Umbilical cord (tissue), 2 donors: ENCODE results near the gene GABRR2. TPM values are rescaled to one million over a fixed set of nuclear protein-coding genes. Genes with fewer than 3 reads are reported as not detected.

Source experiments
- DNase-seq: peaks from one replicate; pipeline ENCODE4 v3.0.0-alpha.2; 2015; ENCODE audit warnings: low spot score
- total RNA-seq: library from RNA; depleted of rRNA; stranded (reverse); fragments of >200 nt; gene quantifications from one replicate; pipeline ENCODE4 v1.2.3, GENCODE V29; 2014; ENCODE audit warnings: low replicate concordance; ENCODE audit not compliant: insufficient read depth

GABRR2 gene
- total RNA-seq, 1 donor from 2014 or later, result not detected

GRCh38 chr6:89291256-89291819 lies 23.8 kb downstream of the GABRR2 start:
- DNase-seq, result no peak

DNA sequence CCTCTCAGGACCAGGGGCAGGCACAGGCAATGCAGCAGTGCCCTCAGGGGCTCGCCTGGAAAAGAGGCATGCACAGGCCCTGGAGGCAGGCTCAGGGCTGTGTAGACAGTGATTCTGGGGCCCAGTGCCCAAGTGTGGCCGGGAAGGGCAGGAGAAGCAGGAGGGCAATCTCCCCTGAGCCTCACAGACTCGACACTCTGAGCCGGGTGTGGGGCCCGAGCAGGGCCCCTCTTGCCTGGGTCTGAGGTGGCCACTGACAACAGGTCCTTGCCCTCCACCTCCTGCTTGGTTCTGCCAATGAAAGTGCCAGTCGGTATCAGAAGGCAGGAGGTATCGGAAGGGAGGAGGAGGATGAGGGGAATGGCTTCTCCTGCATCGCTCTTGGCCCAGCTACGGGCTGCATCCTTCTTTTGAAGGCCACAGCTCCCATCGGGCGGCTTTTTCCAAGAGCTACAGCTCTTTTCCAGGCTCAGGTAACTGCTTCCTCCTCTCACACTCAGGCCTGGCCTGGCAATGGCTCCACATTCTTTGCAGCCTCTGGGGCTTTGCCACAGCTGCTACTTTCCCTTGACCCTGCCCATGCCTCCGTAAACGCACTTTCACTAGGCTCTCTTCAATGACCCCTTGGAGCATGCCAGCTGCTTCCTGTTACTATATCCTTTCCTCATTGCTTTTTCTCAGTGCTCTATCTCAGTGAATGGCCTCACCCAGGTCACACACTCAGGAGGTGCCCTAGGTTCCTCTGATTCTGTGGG lies 24.5 kb downstream of the GABRR2 start:
- DNase-seq, result no peak

GRCh38 chr6:89289710-89290109 lies 25.4 kb downstream of the GABRR2 start:
- no peak for DNase-seq

DNA sequence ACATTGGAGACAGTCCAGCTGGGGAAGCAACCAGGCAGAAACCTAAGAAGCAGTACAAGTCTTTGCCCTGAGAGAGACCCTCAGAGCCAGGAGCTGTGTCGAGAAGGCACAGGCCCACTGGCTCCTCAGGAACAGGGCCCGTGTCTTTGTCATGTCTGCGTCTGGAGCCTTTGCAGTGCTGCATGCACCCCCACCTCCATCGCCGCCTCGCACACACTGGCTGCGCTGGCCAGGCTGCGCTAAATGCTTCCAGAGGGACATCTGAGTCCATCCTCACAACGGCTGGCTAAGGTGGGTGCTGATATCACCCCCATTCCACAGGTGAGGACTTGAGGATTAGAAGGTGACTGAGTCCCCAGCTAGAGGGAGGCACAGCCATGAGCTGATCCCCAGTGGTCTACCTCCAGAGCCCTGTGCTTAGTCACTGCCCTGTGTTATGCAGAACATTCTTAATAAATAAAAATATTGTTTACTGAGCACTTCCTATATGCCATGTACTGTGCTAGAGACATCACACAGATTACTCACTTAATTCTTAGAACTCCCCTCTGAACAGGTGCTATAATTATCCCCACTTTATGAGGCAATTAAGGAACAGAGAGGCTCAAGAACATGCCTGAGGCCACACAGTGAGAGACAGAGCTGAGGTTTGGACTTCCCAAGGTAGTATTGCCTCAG lies 27.6 kb downstream of the GABRR2 start:
- no peak for DNase-seq

DNA sequence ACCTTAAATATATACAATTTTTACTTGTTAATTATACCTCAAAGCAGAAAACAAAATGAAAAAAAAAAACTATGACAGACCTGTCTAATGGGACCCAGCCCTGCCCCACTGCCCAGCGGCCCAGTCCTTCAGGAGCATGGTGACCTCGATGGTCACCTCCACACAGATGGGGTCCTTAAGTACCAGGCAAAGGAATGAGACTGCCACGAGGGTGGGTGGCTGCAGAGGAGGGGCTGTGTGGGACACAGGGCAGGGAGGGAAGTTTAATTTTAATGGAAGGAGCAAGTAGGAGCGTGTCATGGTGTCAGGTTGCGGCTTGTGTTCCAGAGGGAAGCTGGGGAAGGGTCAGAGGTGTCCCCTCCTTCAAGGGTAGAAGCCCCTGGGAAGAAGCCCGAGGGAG lies 28.6 kb downstream of the GABRR2 start:
- no peak for DNase-seq

DNA sequence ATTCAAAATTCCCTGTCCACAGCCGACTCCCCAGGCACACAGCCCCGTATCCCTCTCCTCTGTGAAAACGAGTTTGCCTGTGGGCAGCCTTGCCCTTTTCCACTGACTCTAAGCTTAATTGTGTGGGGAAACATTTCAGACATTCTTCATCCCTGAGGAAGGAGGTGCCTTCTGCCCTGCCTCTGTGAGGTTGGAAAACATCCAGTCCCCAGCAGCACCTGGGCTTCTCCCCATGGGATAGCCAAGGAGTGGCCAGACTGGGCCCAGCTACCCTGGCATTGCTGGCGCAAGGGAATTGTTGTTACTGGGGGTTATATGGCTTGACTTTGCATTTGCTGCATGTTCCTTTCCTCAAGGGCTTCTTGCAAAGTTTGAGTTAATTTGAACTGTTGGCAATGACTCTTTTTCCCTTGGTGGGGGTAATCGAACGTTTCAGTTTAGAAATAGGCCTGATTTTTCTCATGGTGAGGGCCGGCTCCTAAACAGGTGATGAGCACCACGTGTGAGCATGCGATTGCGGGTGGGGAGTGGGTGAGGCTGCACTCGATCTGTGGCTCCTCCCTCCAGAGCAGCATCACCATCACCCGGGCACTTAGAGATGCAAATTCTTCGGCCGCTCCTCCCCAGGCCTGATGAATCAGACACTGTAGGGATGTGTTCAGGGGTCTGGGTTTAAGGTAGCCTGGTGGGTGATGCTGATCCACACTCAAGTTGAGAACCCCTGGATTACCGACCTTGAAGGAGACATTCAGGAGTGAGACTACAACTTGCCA lies 29.9 kb downstream of the GABRR2 start:
- DNase-seq, result no peak

DNA sequence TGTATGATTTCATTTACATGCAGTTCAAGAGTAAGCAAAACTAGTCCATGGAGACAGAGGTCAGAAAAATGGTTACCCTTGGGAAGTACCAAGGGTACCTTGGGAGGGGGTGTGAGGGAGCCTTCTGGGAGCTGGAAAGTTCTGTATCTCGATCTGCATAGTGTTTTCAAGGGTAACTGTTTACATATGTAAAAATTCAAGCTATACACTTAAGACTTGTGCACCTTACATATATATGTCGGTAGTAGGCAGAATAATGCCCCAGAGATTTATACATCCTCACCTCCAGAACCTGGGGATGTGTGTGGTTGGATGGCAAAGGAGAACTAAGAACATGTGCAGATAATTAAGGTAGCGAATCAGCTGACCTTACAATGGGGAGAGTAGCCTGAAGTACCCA lies 31.0 kb downstream of the GABRR2 start:
- no peak for DNase-seq

- DNase-seq, result no peak
Measured at GRCh38 chr6:89282749-89283148, 32.4 kb downstream of the GABRR2 start.

DNA sequence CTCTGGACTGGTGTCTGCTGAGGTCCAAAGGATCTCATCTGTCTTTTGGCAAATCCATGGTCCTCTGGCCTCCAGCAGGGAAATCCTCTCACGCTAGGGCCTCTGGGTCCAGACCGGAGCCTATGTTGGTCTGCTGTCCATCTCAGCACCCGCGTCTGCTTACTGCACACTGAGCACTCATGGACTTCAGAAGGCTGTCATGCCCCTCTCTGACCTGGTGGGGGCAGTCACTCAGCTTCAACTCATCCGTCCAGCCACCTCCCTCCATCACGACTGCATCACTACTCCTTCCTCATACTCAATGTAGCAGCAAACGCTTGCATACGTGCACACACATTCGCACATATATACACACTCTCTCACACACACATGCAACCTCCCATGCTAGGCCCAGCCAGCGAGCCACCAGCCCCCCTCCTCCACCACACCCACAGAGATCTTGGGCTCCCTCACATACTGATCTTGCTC lies 33.3 kb downstream of the GABRR2 start:
- no peak for DNase-seq

DNA sequence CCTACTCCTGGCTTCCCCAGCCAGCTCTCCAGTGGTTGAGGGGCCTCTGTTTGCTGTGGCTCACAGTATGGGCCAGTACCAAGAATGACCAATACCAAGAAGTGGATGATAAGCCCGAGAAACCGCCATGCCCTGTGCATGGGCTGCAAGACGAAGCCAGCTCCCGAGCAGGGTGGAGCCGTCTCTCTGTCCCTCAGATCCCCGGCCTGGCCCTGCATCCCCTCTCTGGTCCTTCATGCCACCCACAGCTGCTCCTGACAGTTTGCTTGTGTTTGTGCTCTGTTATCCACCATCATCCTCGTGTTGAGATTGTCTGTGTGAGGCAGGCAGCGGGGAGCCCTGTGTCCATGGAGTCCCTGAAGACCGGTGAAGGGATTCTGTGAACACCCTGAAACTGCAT lies 36.1 kb downstream of the GABRR2 start:
- DNase-seq, result no peak

- no peak for DNase-seq
Measured at GRCh38 chr6:89275900-89276299, 39.2 kb downstream of the GABRR2 start.

GRCh38 chr6:89273816-89274215 lies 41.3 kb downstream of the GABRR2 start:
- peak; percentile 5 for DNase-seq

DNA sequence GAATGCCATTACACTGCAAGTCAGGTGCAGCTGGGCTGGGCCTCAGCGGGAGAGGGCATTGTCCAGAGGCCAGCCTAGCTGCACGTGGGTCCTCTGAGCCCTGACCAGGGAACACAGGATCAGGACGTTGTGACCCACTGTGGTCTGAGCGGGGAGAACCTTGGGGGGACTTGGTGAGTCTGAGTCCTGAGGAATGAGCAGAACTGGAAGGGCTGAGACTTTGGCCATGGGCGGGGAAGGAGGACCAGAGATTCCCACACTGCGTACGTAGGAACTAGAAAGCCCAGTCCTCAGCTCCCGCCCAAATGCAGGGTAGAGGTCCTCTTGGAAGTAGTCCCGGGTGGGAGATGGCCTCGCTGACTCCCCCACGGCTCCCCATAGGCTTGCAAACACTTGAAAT lies 42.5 kb downstream of the GABRR2 start:
- no peak for DNase-seq

DNA sequence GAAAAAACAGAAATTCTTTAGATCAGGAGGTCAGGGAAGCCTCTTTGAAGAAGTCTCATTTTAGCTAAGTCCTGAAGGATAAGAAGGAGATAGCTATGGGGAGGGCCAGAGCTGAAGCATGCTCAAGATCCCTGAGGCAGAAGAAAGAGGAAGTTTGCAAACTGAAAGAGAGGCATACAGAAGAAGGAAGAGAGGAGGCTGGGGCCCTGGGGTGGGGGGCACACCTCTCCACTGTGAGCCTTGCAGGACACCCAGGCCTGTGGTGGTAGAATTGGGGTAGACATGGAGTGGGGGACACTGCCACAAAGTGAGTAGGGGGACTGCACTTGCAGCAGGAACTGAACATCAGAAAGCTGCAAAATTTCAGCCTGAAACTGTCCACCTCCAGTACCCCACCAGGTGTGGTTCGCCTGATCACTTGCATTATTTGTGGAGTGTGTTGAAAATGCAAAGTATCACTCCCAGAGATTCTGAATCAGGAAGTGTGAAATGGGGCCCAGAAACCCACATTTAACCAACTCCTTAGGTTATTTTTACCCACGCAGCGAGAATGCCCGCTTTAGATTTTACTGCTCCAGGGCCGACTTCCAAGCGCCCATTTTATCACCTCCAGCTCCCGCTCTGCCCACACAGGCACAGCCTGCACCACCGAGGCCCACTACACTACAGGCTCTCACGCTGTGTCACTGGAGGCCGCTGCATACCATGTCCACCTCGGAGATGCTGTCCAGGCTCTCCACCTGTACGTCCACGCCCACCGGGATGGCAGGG lies 44.0 kb downstream of the GABRR2 start:
- DNase-seq, result no peak

GRCh38 chr6:89269981-89270380 lies 45.1 kb downstream of the GABRR2 start:
- DNase-seq, result no peak

DNA sequence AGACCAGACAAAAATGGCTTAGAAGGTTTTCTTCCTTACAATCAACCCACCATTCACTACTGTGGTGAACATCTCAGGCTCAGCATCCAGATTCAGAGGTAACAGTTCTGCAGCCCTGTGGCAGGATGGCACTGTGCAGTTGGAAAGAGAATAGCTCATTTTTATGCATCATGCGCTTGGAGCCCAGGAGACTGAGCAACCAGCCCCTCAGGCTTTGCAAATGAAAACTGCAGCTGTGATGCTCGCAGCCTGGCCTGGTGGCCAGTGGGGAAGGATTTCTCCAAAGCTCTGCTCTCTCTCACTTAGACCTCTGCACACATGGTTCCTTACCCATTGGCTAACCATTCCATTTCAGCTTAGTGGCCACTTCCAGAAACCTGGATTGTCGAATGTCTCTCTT lies 45.8 kb downstream of the GABRR2 start:
- no peak for DNase-seq

DNA sequence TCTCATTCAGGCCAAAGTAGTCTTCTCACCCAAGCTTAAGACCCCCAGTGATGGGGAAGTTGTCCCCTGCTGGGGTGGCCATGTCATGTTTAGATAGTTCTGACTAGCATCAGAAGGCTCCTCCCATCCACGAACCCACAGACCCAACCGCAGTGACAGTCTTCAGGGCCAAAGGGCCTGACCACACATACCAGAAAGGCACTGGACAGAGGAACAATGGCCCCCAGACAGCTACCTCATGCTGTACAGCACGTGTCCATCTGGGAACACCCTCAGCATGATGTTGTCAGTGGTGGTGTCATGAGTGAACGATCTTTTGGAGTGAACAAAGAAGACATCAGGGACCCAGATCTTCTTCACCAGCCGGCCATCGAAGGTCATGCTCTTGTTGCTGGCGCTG lies 46.3 kb downstream of the GABRR2 start:
- no peak for DNase-seq

GRCh38 chr6:89267918-89268317 lies 47.2 kb downstream of the GABRR2 start:
- no peak for DNase-seq

DNA sequence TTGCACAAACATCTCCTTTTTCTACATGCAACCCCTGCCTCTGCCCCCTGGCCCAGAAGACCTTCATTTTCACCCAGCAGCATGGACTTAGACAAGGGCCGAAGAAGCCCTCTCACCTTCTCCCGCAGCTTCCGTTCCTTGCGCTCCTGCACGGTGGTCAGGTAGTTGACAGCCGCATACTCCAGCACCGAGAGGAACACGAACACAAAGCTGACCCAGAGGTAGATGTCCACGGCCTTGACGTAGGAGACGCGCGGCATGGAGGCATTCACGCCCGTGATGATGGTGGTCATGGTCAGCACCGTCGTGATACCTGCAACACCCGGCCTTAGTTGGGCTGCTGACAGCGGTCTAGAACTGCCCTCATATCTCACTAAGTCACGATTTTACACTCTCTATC lies 50.8 kb downstream of the GABRR2 start:
- DNase-seq, result no peak

GRCh38 chr6:89260832-89261231 lies 54.3 kb downstream of the GABRR2 start:
- peak; percentile 24 for DNase-seq

- no peak for DNase-seq
Measured at GRCh38 chr6:89260310-89260709, 54.8 kb downstream of the GABRR2 start.
